HG02884 (cell line): Measurements from ENCODE around the gene KCTD5.

Source experiments
- ATAC-seq: cut with Tn5 transposase; IDR thresholded peaks from one replicate; pipeline ENCODE4 v1.9.1; 2021; ENCODE audit warnings: mild to moderate bottlenecking, moderate library complexity; ENCODE audit not compliant: unreplicated experiment

Gene KCTD5

GRCh38 chr16:2748757-2749455 is 66.6 kb downstream of the KCTD5 start:
- ATAC-seq: no peak

- ATAC-seq: no peak
Observed at GRCh38 chr16:2749476-2749875, 67.2 kb downstream of the KCTD5 start.

GRCh38 chr16:2749936-2750335 is 67.6 kb downstream of the KCTD5 start:
- ATAC-seq: no peak

- no peak for ATAC-seq
Observed at GRCh38 chr16:2751577-2752034, 69.3 kb downstream of the KCTD5 start.

GRCh38 chr16:2752035-2752849 is 69.9 kb downstream of the KCTD5 start, which contains the start of gene SRRM2:
Gene SRRM2, plus strand, starts transcription at chr16:2752638. Its CDS starts 3,727 bp downstream, at chr16:2756365.
- ATAC-seq: peak; percentile 76

GRCh38 chr16:2752850-2753732 is 70.8 kb downstream of the KCTD5 start:
- ATAC-seq: peak; percentile 34

GRCh38 chr16:2753733-2754020 is 71.4 kb downstream of the KCTD5 start:
- ATAC-seq: no peak

GRCh38 chr16:2755158-2755557 is 72.8 kb downstream of the KCTD5 start:
- no peak for ATAC-seq

- no peak for ATAC-seq
Observed at GRCh38 chr16:2756288-2757015, 74.1 kb downstream of the KCTD5 start.

GRCh38 chr16:2757344-2757743 is 75.0 kb downstream of the KCTD5 start:
- no peak for ATAC-seq
